ENCODE results near the gene APOE. TPM values are rescaled to one million over a fixed set of nuclear protein-coding genes. Genes with fewer than 3 reads are reported as not detected.
"Not testable (repeated sequence)": the region's sequence is repeated elsewhere in the genome, so short reads cannot be mapped to it uniquely, and the experiment has no call there.

Gene APOE
- total RNA-seq, 1 donor from 2014 or later = 19.2 TPM

DNA sequence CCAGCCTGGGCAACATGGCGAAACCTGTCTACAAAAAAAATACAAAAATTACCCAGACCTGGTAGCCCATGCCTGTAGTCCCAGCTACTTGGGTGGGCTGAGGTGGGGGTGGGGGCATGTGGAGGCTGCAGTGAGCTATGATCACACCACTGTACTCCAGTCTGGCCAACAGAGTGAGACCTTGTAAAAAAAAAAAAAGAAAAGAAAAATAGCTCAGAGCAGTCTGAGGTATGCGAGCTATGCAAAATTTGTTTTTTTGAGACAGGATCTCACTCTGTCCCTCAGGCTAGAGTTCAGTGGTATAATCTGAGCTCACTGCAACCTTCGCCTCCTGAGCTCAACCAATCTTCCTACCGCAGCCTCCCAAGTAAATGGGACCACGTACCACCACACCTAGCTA lies 21.7 kb upstream of the APOE start:
- peaks cover 3% of the 10 kb centered on the region for H3K36me3 ChIP-seq (ENCODE audit: control insufficient read depth, insufficient read depth, low read length)
- TF ChIP-seq, protein P1, sequence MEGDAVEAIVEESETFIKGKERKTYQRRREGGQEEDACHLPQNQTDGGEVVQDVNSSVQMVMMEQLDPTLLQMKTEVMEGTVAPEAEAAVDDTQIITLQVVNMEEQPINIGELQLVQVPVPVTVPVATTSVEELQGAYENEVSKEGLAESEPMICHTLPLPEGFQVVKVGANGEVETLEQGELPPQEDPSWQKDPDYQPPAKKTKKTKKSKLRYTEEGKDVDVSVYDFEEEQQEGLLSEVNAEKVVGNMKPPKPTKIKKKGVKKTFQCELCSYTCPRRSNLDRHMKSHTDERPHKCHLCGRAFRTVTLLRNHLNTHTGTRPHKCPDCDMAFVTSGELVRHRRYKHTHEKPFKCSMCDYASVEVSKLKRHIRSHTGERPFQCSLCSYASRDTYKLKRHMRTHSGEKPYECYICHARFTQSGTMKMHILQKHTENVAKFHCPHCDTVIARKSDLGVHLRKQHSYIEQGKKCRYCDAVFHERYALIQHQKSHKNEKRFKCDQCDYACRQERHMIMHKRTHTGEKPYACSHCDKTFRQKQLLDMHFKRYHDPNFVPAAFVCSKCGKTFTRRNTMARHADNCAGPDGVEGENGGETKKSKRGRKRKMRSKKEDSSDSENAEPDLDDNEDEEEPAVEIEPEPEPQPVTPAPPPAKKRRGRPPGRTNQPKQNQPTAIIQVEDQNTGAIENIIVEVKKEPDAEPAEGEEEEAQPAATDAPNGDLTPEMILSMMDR (IDR thresholded peaks at IDR 0.05; ENCODE audit: insufficient read depth, low read length, severe bottlenecking) = no peak
- DNase-seq (ENCODE audit: low read depth) (no peak), FAIRE-seq (no peak)
- H3K27me3 ChIP-seq (ENCODE audit: control insufficient read depth, insufficient read depth, low read length) = no peaks in the 10 kb centered on the region
- no peak overlapping the region for H3K4me3 ChIP-seq (ENCODE audit: low read depth, low read length)

DNA sequence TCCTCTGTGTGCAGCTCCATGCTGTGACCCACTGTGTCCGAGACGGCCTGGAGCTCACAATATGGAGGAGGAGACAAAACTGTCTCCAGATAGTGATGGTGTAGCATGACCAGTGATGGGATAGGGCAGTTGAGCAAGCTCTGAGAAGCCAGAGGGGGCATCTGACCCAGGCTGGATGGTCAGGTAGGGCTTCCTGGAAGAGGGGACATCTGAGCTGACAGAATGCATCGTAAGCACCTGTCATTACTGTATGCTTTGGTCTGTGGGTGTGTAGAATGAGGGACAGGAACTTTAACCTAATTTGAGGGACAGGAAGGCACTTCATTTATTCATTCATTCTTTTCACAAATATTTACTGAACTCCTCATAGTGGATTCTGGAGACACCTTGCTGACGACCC lies 21.0 kb upstream of the APOE start:
- peaks cover 3% of the 10 kb centered on the region for H3K36me3 ChIP-seq (ENCODE audit: control insufficient read depth, insufficient read depth, low read length)
- FAIRE-seq = no peak

DNA sequence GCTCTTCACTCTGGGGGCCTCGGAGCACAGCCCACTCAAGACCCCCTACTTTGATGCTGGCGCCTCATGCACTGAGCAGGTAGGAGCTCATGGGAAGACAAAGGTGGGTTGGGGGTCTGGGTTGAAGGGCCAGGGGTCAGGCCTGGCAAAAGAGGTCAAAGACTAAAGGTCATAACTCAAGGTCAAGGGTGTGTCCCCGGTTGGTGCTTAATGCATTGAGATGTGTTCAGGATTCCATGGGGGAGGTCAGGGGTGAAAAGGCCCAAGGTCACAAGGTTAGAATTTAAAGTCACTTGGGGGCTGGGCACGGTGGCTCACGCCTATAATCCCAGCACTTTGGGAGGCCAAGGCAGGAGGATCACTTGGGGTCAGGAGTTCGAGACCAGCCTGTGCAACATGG lies 19.5 kb upstream of the APOE start:
- H3K36me3 ChIP-seq (ENCODE audit: control insufficient read depth, insufficient read depth, low read length) = peaks cover 3% of the 10 kb centered on the region
- TF ChIP-seq, protein P1 (IDR thresholded peaks at IDR 0.05; ENCODE audit: insufficient read depth, low read length, severe bottlenecking) = no peak
- FAIRE-seq = no peak
- H3K4me3 ChIP-seq (ENCODE audit: low read depth, low read length) = no peak overlapping the region
- DNase-seq (ENCODE audit: low read depth) = no peak
- H3K27me3 ChIP-seq (ENCODE audit: control insufficient read depth, insufficient read depth, low read length) = no peaks in the 10 kb centered on the region

More for the DNA sequence above, 21.0 kb upstream of the APOE start:
- Histone ChIP-seq H3K27me3 (ENCODE audit: control insufficient read depth, insufficient read depth, low read length) (no peaks in the 10 kb centered on the region), H3K4me3 (ENCODE audit: low read depth, low read length) (no peak overlapping the region)
- DNase-seq (ENCODE audit: low read depth) = no peak
- TF ChIP-seq, protein P1 (IDR thresholded peaks at IDR 0.05; ENCODE audit: insufficient read depth, low read length, severe bottlenecking) = no peak

DNA sequence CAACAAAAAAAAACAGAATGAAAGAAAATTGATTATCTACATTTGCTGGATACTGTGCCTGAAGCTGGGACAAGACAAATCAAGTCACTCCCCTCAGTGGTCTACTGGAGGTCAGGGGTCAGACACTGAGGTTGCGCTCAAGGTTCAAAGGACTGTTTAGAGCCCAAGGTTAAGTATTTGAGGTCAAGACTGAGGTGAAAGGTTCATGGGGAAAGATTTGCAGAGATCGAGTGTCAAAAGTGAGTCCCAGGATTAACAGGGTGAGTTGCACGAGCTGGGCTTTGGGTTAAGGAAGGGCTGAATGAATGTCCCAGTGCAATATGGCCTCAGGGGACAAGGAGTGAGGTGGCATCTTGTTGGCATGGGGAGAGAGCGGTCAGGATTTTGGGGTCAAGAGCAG lies 17.9 kb upstream of the APOE start:
- H3K36me3 ChIP-seq (ENCODE audit: control insufficient read depth, insufficient read depth, low read length) = peaks cover 5% of the 10 kb centered on the region
- no peaks in the 10 kb centered on the region for H3K27me3 ChIP-seq (ENCODE audit: control insufficient read depth, insufficient read depth, low read length)
- no peak for FAIRE-seq
- TF ChIP-seq, protein P1 (IDR thresholded peaks at IDR 0.05; ENCODE audit: insufficient read depth, low read length, severe bottlenecking) = no peak
- no peak overlapping the region for H3K4me3 ChIP-seq (ENCODE audit: low read depth, low read length)
- DNase-seq (ENCODE audit: low read depth) = no peak

DNA sequence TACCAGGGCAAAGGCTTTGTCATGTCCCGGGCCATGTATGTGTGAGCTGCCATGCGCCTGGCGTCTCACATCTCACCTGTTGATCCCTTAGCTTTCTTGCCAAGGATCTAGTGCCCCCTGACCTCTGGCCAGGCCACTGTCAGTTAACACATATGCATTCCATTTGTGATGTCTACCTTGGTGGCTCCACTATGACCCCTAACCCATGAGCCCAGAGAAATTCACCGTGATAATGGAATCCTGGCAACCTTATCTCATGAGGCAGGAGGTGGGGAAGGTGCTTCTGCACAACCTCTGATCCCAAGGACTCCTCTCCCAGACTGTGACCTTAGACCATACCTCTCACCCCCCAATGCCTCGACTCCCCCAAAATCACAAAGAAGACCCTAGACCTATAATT lies 17.3 kb upstream of the APOE start:
- FAIRE-seq = peak; percentile 92
- not testable (repeated sequence) for H3K4me3 ChIP-seq (ENCODE audit: low read depth, low read length); H3K27me3 ChIP-seq (ENCODE audit: control insufficient read depth, insufficient read depth, low read length); DNase-seq (ENCODE audit: low read depth)
- H3K36me3 ChIP-seq (ENCODE audit: control insufficient read depth, insufficient read depth, low read length) = peaks cover 12% of the 10 kb centered on the region

DNA sequence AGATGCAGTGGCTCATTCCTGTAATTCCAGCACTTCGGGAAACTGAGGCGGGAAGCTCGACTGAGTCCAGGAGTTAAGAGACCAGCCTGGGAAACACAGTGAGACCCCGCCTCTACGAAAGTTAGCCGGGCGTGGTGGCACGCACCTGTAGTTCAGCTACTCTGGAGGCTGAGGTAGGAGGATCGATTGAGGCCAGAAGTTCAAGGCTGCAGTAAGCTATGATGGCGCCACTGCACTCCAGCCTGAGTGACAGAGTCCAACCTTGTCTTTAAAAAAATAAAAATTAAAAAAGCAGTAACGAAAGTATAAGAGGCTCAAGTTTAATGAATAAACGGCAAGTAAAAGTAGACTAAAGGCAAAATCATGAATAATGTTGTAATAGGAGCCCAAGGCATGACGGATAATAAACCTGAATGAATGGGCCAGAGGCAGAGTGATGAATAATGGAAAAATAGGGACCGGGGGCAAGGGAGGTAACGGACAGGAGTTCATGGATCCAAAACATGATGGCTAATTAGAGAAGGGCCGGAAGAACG lies 15.7 kb upstream of the APOE start:
- H3K36me3 ChIP-seq (ENCODE audit: control insufficient read depth, insufficient read depth, low read length) = peaks cover 18% of the 10 kb centered on the region
- DNase-seq (ENCODE audit: low read depth) = no peak
- TF ChIP-seq, protein P1 (IDR thresholded peaks at IDR 0.05; ENCODE audit: insufficient read depth, low read length, severe bottlenecking) = no peak
- no peaks in the 10 kb centered on the region for H3K27me3 ChIP-seq (ENCODE audit: control insufficient read depth, insufficient read depth, low read length)
- FAIRE-seq = no peak
- H3K4me3 ChIP-seq (ENCODE audit: low read depth, low read length) = peak overlapping the region; percentile 47
